ENCODE results near the gene SENP3. TPM values are rescaled to one million over a fixed set of nuclear protein-coding genes. Genes with fewer than 3 reads are reported as not detected.

SENP3 gene
- total and polyA plus RNA-seq, 7 donors: 24.0 to 90.5 (median 40.7) TPM

- Histone ChIP-seq H3K4me1 (no peaks in the 10 kb centered on the region), H3K9me3 (no peaks in the 10 kb centered on the region), H3K27me3 (ENCODE audit: insufficient read depth in 3 of 3, low read length in 2 of 3) (no peaks in the 10 kb centered on the region), H3K27ac (no peak overlapping the region), H3K4me3 (no peak overlapping the region), H3K36me3 (ENCODE audit: insufficient read depth in 1 of 2, low read depth in 1 of 2) (peaks cover 0 to 35% of the 10 kb centered on the region in 2 donors)
- DNase-seq (no peak), ATAC-seq (no peak)
- 87 to 90% (median 89%) methylated on average over 13 of the region's 13 CpGs for WGBS, 3 donors
- TF ChIP-seq CTCF (IDR thresholded peaks at IDR 0.05): no peak
- intact Hi-C loops (cut with DNase I): loop anchor here in 1 of 2 donors (2.0 kb wide), 2 partner anchors 45 to 73 kb away; partner anchors contain the start of gene SENP3
Observed at GRCh38 chr17:7515911-7516610, 45.7 kb upstream of the SENP3 start.

- intact Hi-C loops (cut with DNase I): no loop called here
Observed at GRCh38 chr17:7523033-7523432, 38.7 kb upstream of the SENP3 start.

GRCh38 chr17:7528842-7529241 lies 32.9 kb upstream of the SENP3 start:
- Histone ChIP-seq H3K9me3 (peaks cover 12% of the 10 kb centered on the region), H3K27me3 (ENCODE audit: insufficient read depth in 3 of 3, low read length in 2 of 3) (no peaks in the 10 kb centered on the region), H3K4me3 (no peak overlapping the region), H3K36me3 (ENCODE audit: insufficient read depth in 1 of 2, low read depth in 1 of 2) (no peaks in the 10 kb centered on the region), H3K27ac (no peak overlapping the region), H3K4me1 (no peaks in the 10 kb centered on the region)
- DNase-seq: no peak
- TF ChIP-seq CTCF (IDR thresholded peaks at IDR 0.05): no peak
- no peak for ATAC-seq
- intact Hi-C loops (cut with DNase I): no loop called here

More at GRCh38 chr17:7523033-7523432, 38.7 kb upstream of the SENP3 start:
- Histone ChIP-seq H3K4me1 (no peaks in the 10 kb centered on the region), H3K36me3 (ENCODE audit: insufficient read depth in 1 of 2, low read depth in 1 of 2) (no peaks in the 10 kb centered on the region), H3K27me3 (ENCODE audit: insufficient read depth in 3 of 3, low read length in 2 of 3) (no peaks in the 10 kb centered on the region), H3K9me3 (no peaks in the 10 kb centered on the region), H3K4me3 (no peak overlapping the region), H3K27ac (no peak overlapping the region)
- 35 to 39% (median 37%) methylated on average over 10 of the region's 10 CpGs for WGBS, 3 donors
- peak; percentile 33 for TF ChIP-seq CTCF (IDR thresholded peaks at IDR 0.05)
- ATAC-seq: peak in 3 of 4 donors; percentile 33 to 42 (median 37)
- DNase-seq: no peak

- DNase-seq (no peak), ATAC-seq (no peak)
- intact Hi-C loops (cut with DNase I): no loop called here
- TF ChIP-seq CTCF (IDR thresholded peaks at IDR 0.05): no peak
- H3K4me3 ChIP-seq: no peak overlapping the region
- H3K9me3 ChIP-seq: peaks cover 12% of the 10 kb centered on the region
- H3K27me3 ChIP-seq (ENCODE audit: insufficient read depth in 3 of 3, low read length in 2 of 3): no peaks in the 10 kb centered on the region
- H3K4me1 ChIP-seq: no peaks in the 10 kb centered on the region
- H3K36me3 ChIP-seq (ENCODE audit: insufficient read depth in 1 of 2, low read depth in 1 of 2): no peaks in the 10 kb centered on the region
- no peak overlapping the region for H3K27ac ChIP-seq
- WGBS, 3 donors: 86 to 92% (median 90%) methylated on average over 5 to 6 of the region's 6 CpGs
Observed at GRCh38 chr17:7530023-7530900, 31.5 kb upstream of the SENP3 start.

Measured in psoas muscle (tissue), 8 donors.